Mesenchymal stem cell (in vitro differentiated cells and primary cell): ENCODE results near the gene PAQR8.
A peak's percentile ranks its signal among the peaks of the same experiment; 100 is the strongest.

Experiments used
- DNase-seq: peaks from one replicate; pipeline ENCODE4 v3.0.0-alpha.2; 2013
- H2AFZ ChIP-seq: one replicate; pipeline ENCODE4 v1.6.1; 2013; ENCODE audit warnings: low read depth, mild to moderate bottlenecking, control low read depth, inconsistent platforms, low read length, moderate library complexity
- H2AK5ac ChIP-seq: 2 replicates; pipeline ENCODE4 v1.6.1; 2013; ENCODE audit warnings: low read length, moderate library complexity, mild to moderate bottlenecking, inconsistent platforms; ENCODE audit not compliant: severe bottlenecking
- H2BK120ac ChIP-seq: one replicate; pipeline ENCODE4 v1.6.1; 2013; ENCODE audit warnings: low read depth, mild to moderate bottlenecking, inconsistent platforms, low read length, moderate library complexity
- H2BK12ac ChIP-seq, 2 experiments: one replicate each; pipeline ENCODE4 v1.6.1; 2013; ENCODE audit warnings: inconsistent platforms in 2 of 2, low read length in 2 of 2, mild to moderate bottlenecking in 2 of 2, moderate library complexity in 2 of 2, control low read depth in 1 of 2
- H2BK15ac ChIP-seq: one replicate; pipeline ENCODE4 v1.6.1; 2013; ENCODE audit warnings: mild to moderate bottlenecking, low read depth, inconsistent platforms; ENCODE audit not compliant: poor library complexity, severe bottlenecking
- H2BK5ac ChIP-seq: 2 replicates; pipeline ENCODE4 v1.6.1; 2013; ENCODE audit warnings: low read depth, mild to moderate bottlenecking, low read length, control low read depth, inconsistent platforms; ENCODE audit not compliant: poor library complexity, severe bottlenecking
- H3K14ac ChIP-seq, 2 experiments: one replicate each; pipeline ENCODE4 v1.6.1; 2013; ENCODE audit warnings: inconsistent platforms in 2 of 2, low read length in 2 of 2, control low read depth in 1 of 2, mild to moderate bottlenecking in 1 of 2, moderate library complexity in 1 of 2
- H3K18ac ChIP-seq, 2 experiments: one replicate each; pipeline ENCODE4 v1.6.1; 2013; ENCODE audit warnings: inconsistent platforms in 2 of 2, low read length in 2 of 2, control low read depth in 1 of 2, low read depth in 1 of 2, mild to moderate bottlenecking in 1 of 2
- H3K23ac ChIP-seq, 2 experiments: one replicate each; pipeline ENCODE4 v1.6.1; 2013; ENCODE audit warnings: inconsistent platforms in 2 of 2, low read length in 2 of 2, mild to moderate bottlenecking in 2 of 2, moderate library complexity in 2 of 2, control low read depth in 1 of 2
- H3K27ac ChIP-seq: 2 replicates; pipeline ENCODE4 v1.5.1; 2013; ENCODE audit warnings: mild to moderate bottlenecking, moderate library complexity, low read length, control low read depth, inconsistent platforms; ENCODE audit not compliant: poor library complexity, severe bottlenecking
- H3K27me3 ChIP-seq, 2 experiments: 2 replicates each; pipeline versions ENCODE4 v1.6.1 to v1.7.0; 2013; ENCODE audit warnings: low read length in 2 of 2, mild to moderate bottlenecking in 2 of 2, moderate library complexity in 2 of 2, control low read depth in 1 of 2, inconsistent platforms in 1 of 2; ENCODE audit not compliant: control insufficient read depth in 1 of 2, insufficient read depth in 1 of 2
- H3K36me3 ChIP-seq, 2 experiments: 2 replicates each; pipeline versions ENCODE4 v1.6.1 to v1.7.0; 2013; ENCODE audit warnings: low read length in 2 of 2, control low read depth in 1 of 2, inconsistent platforms in 1 of 2, low read depth in 1 of 2, mild to moderate bottlenecking in 1 of 2; ENCODE audit not compliant: insufficient read depth in 2 of 2, control insufficient read depth in 1 of 2
- H3K4ac ChIP-seq, 2 experiments: one replicate each; pipeline ENCODE4 v1.6.1; 2013; ENCODE audit warnings: inconsistent platforms in 2 of 2, low read length in 2 of 2, mild to moderate bottlenecking in 2 of 2, moderate library complexity in 2 of 2, control low read depth in 1 of 2, low read depth in 1 of 2
- H3K4me1 ChIP-seq: 2 replicates; pipeline ENCODE4 v1.6.1; 2013; ENCODE audit warnings: low read depth, low read length, control low read depth; ENCODE audit not compliant: control insufficient read depth, insufficient read depth
- H3K4me2 ChIP-seq: 2 replicates; pipeline ENCODE4 v1.6.1; 2013; ENCODE audit warnings: low read length, mild to moderate bottlenecking, inconsistent platforms; ENCODE audit not compliant: poor library complexity, severe bottlenecking
- H3K4me3 ChIP-seq, 2 experiments: 2 replicates each; pipeline versions ENCODE4 v1.5.1 to v1.7.0; 2013; ENCODE audit warnings: low read length in 2 of 2, mild to moderate bottlenecking in 2 of 2, control low read depth in 1 of 2, low read depth in 1 of 2; ENCODE audit not compliant: insufficient read depth in 1 of 2
- H3K79me1 ChIP-seq: replicated peaks from 2 replicates; pipeline ENCODE4 v1.6.1; 2013; ENCODE audit warnings: mild to moderate bottlenecking, control low read depth, low read length, inconsistent platforms; ENCODE audit not compliant: poor library complexity, severe bottlenecking
- H3K9ac ChIP-seq: 2 replicates; pipeline ENCODE4 v1.7.0; 2013; ENCODE audit warnings: mild to moderate bottlenecking, low read length, moderate library complexity
- H3K9me3 ChIP-seq: 2 replicates; pipeline ENCODE4 v1.7.0; 2013; ENCODE audit warnings: mild to moderate bottlenecking, low read length; ENCODE audit not compliant: control insufficient read depth
- H4K8ac ChIP-seq: one replicate; pipeline ENCODE4 v1.6.1; 2013; ENCODE audit warnings: inconsistent platforms, mild to moderate bottlenecking, low read length, moderate library complexity
- H4K91ac ChIP-seq: one replicate; pipeline ENCODE4 v1.6.1; 2013; ENCODE audit warnings: mild to moderate bottlenecking, low read length, inconsistent platforms
- WGBS: methylation state at CpG from one replicate; pipeline ENCODE4 v1.1.7; 2013; ENCODE audit warnings: mixed read lengths; 5-methylcytosine and 5-hydroxymethylcytosine counted together

Gene PAQR8

DNA sequence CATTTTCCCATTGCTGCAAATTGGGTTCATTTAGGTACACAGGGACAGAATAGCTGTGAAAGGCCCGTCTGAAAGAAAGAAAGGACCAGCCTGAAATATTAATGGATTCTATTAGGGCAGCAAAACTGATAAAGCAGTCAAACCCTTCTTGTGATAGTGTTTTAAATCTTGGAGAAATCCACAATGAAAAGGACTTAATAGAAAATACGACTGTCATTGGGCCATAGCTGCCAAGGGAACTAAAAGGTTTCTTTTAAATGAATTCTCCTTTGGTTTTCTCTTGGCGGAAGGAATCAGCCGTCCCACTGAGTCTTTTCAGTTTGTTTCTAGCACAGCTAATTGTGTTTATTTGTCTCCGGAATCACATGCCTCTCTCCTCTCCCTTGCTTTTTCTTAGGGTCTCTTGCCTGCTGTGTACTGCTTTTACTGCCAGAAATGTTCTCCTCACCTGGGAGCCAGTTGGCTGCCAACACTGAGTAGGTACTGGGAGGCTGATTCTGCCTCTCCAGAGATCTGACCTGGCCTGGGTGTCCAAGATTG is 11.3 kb downstream of the PAQR8 start:
- 88% methylated on average over 5 of the region's 5 CpGs for WGBS
- Histone ChIP-seq H3K4ac (no peak overlapping the region), H3K4me3 (no peak overlapping the region), H3K23ac (no peak overlapping the region), H2BK15ac (no peak overlapping the region), H3K27me3 (no peaks in the 10 kb centered on the region), H4K8ac (no peak overlapping the region), H2BK12ac (no peak overlapping the region), H3K14ac (no peak overlapping the region), H3K79me1 (peaks cover 16% of the 10 kb centered on the region), H3K4me1 (no peaks in the 10 kb centered on the region), H4K91ac (no peak overlapping the region), H3K9me3 (no peaks in the 10 kb centered on the region), H3K4me2 (no peak overlapping the region), H3K9ac (no peak overlapping the region), H3K36me3 (peaks cover 0 to 3% of the 10 kb centered on the region in 2 experiments), H2BK5ac (no peak overlapping the region), H3K27ac (no peak overlapping the region), H3K18ac (no peak overlapping the region), H2AFZ (no peak overlapping the region), H2AK5ac (no peak overlapping the region), H2BK120ac (no peak overlapping the region)
- no peak for DNase-seq

DNA sequence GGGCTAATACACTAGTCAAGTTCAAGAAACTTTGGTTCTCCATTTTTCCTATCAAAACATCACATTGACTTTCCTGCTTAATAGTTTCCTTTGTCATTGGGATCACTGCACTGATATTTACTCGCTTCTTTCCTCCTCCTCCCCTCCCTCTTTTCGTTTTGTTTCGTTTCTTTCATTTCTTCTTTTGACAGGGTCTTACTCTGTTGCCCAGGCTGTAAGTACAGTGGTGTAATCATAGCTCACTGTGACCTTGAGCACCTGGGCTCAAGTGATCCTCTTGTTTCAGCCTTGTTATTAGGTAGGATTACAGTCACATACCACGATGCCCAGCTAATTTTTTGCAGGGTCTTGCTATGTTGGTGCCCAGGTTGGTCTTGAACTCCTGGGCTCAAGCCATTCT is 12.3 kb downstream of the PAQR8 start:
- Histone ChIP-seq H3K4me3 (no peak overlapping the region), H4K8ac (no peak overlapping the region), H3K4me2 (no peak overlapping the region), H2BK120ac (no peak overlapping the region), H3K27me3 (no peaks in the 10 kb centered on the region), H3K4me1 (no peaks in the 10 kb centered on the region), H2BK12ac (no peak overlapping the region), H3K18ac (no peak overlapping the region), H3K23ac (no peak overlapping the region), H2AK5ac (no peak overlapping the region), H3K27ac (no peak overlapping the region), H2BK15ac (no peak overlapping the region), H2BK5ac (no peak overlapping the region), H3K36me3 (peaks cover 0 to 3% of the 10 kb centered on the region in 2 experiments), H4K91ac (no peak overlapping the region), H3K4ac (no peak overlapping the region), H3K9ac (no peak overlapping the region), H3K14ac (no peak overlapping the region), H2AFZ (no peak overlapping the region), H3K79me1 (peaks cover 16% of the 10 kb centered on the region), H3K9me3 (no peaks in the 10 kb centered on the region)
- DNase-seq, result no peak
- WGBS, result 99% methylated on average over 4 of the region's 4 CpGs

DNA sequence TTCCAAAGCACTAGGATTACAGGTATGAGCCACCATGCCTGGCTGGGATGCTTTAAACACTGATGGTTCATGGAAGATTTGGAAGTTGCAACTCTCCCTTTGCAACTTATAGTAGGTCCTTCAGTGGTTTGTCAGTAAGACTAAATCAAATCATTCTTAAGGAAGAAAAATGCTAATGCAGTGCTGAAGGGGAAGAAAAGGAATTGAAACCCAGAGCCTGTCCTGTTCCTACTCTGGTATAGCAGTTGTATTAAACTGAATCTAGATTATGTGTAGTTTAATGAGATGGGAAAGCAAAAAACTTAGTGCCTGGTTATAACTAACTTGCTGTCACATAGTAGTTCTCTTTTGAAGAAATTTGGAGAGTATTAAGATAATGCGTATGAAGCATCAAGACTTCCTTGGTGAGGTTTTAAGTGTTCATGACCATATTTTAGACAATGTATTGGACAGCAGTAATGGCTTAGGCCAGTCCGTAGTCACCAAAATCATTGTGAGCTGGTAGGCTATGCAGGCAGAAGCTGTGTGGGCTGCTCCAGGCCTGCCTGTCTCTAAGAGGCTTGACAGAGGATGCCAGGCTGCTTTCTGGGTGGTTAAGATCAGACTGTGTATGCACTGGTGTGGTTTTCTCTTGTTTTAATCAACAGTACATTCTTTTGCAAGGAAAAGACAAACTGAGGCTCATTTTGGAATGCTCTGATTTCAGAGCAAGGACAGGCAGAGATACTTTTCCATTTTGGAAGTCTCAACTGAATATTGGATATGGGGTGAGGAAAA is 14.0 kb downstream of the PAQR8 start:
- no peak overlapping the region for H3K14ac ChIP-seq
- peaks cover 13% of the 10 kb centered on the region for H3K79me1 ChIP-seq
- no peak overlapping the region for H3K4me3 ChIP-seq
- H3K4me1 ChIP-seq, result no peaks in the 10 kb centered on the region
- no peak overlapping the region for H2BK12ac ChIP-seq
- H3K18ac ChIP-seq, result no peak overlapping the region
- no peak for DNase-seq
- peaks cover 0 to 3% of the 10 kb centered on the region in 2 experiments for H3K36me3 ChIP-seq
- no peak overlapping the region for H3K4ac ChIP-seq
- no peak overlapping the region for H3K27ac ChIP-seq
- 98% methylated on average over 2 of the region's 2 CpGs for WGBS
- no peaks in the 10 kb centered on the region for H3K9me3 ChIP-seq
- no peak overlapping the region for H2BK120ac ChIP-seq
- H3K9ac ChIP-seq, result no peak overlapping the region
- H3K27me3 ChIP-seq, result no peaks in the 10 kb centered on the region
- no peak overlapping the region for H2BK15ac ChIP-seq
- no peak overlapping the region for H4K91ac ChIP-seq
- H2BK5ac ChIP-seq, result no peak overlapping the region
- no peak overlapping the region for H4K8ac ChIP-seq
- no peak overlapping the region for H2AK5ac ChIP-seq
- H2AFZ ChIP-seq, result no peak overlapping the region
- H3K23ac ChIP-seq, result no peak overlapping the region
- no peak overlapping the region for H3K4me2 ChIP-seq

DNA sequence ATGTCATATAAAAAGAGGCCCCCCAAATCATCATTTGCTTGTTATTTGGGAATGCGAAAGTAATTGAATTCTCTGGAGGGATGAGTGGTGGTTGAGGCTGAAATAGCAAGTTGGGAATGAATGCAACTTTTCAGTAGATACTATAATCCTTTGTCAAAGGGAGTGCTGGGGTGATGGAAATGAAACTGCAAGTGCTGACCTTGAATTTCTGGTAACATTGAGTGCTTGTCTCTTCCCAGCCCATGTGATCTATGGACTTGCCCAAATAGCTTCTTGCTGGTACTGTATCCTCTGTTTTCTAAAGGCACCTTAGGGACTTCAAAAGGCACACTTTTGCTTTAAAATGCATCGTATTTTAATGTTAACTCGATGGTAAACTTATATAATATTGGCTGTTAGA is 14.8 kb downstream of the PAQR8 start:
- H3K27me3 ChIP-seq, result no peaks in the 10 kb centered on the region
- no peak overlapping the region for H4K8ac ChIP-seq
- H3K14ac ChIP-seq, result no peak overlapping the region
- no peak overlapping the region for H3K9ac ChIP-seq
- no peaks in the 10 kb centered on the region for H3K9me3 ChIP-seq
- no peak overlapping the region for H3K23ac ChIP-seq
- no peak overlapping the region for H2AFZ ChIP-seq
- H2BK120ac ChIP-seq, result no peak overlapping the region
- H2BK12ac ChIP-seq, result no peak overlapping the region
- H4K91ac ChIP-seq, result no peak overlapping the region
- no peak overlapping the region for H3K18ac ChIP-seq
- 93% methylated on average over 1 of the region's 3 CpGs for WGBS
- peaks cover 13% of the 10 kb centered on the region for H3K79me1 ChIP-seq
- H3K4me1 ChIP-seq, result no peaks in the 10 kb centered on the region
- no peak overlapping the region for H3K4me2 ChIP-seq
- H2BK15ac ChIP-seq, result no peak overlapping the region
- peak overlapping the region in 1 of 2 experiments; percentile 9 for H3K4me3 ChIP-seq
- no peak overlapping the region for H2BK5ac ChIP-seq
- H3K4ac ChIP-seq, result no peak overlapping the region
- H3K36me3 ChIP-seq, result peaks cover 0 to 3% of the 10 kb centered on the region in 2 experiments
- H2AK5ac ChIP-seq, result no peak overlapping the region
- H3K27ac ChIP-seq, result no peak overlapping the region
- DNase-seq, result no peak
